Muscle of arm (tissue), 12 donors: ENCODE measurements around the gene NOTCH4. TPM values are rescaled to one million over a fixed set of nuclear protein-coding genes. Genes with fewer than 3 reads are reported as not detected.
"Not testable (repeated sequence)": the region's sequence is repeated elsewhere in the genome, so short reads cannot be mapped to it uniquely, and the experiment has no call there.

Experiments used
- DNase-seq: peaks from one replicate; pipeline ENCODE4 v3.0.0-alpha.2; 2013
- polyA plus RNA-seq, 12 donors: library from polyadenylated mRNA; unstranded; fragments of 120-200 nt; gene quantifications; one replicate each; pipeline ENCODE4 v1.2.1, GENCODE V29; 2013; ENCODE audit not compliant: insufficient read length in 12 of 12

Gene NOTCH4
- polyA plus RNA-seq, 12 donors, result 14.7 to 35.8 (median 20.4) TPM; not detected in 1

GRCh38 chr6:32194388-32194787 is 29.5 kb downstream of the NOTCH4 start:
- DNase-seq, result no peak

- not testable (repeated sequence) for DNase-seq
Measured at GRCh38 chr6:32193096-32193495, 30.8 kb downstream of the NOTCH4 start.

DNA sequence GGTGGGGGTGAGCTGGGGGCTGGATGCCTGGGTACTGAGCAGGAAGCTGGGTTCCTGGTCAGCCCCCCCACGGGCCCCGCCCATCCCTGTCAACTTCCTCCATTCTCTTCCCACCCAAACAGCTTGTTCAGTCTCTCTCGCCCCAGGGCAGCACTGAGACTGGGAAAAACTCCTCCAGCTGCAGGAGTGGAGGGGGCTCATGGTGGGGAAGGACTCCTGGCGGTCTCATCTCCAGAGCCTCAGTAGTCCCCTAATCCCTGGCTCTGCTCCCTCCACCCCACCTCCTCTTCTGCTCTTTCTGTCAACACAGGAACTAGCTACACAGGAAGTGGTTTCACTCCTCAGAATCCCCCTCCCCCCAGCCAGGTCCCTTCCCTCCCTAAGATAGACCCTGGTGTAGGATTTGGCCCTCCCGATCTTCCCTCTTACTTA is 31.2 kb downstream of the NOTCH4 start, which contains the start of gene GPSM3:
Gene GPSM3 (minus strand): TSS at position 36 of the 432 bp plus-strand sequence. CDS start 130 bp downstream, outside the sequence.
- no peak for DNase-seq

DNA sequence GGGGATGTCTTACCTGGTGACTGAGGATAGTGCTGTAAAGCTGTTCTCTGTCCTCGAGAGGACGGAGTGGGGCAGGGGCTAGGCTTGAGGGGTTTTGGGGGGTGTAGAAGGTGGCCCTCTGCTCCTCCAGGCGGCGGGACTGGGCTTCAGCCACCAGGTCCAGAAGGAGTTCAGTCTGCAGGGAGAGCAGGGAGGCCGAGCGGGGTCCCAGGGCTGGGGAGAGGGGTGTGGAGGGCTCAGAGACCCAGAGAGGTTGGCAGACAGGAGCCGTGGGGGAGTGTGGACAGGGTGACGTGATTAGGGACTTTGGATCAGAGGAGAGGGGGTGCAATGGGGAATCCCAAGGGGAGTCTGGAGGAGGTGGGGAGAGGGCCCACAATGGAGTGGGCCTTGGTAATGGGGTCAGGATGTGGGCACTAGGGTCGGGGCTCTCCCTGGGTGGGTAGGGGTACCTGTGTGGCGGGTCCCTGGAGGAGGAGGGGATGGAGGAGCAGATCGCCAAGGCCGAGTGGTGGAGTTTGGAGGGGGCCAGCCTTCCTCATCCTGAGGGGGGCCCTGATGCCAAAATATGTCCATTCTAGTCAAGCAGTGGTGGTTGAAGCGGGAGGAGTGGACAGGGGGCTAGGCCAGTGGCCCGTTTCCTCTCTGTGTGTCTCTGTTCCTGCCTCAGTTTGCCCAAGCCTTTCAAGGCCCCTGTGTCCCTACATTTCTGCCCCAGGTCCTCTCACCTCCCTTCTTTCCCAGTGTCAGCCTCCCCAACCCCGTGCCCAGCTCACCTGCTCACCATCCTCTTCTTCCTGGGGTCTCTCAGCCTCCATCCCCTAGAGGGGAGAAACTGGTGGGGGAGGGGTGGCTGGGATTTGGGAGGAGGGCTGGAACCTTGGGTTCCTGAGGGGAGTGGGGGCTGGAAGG is 31.9 kb downstream of the NOTCH4 start:
- no peak for DNase-seq

GRCh38 chr6:32190911-32191677 is 32.8 kb downstream of the NOTCH4 start:
- no peak for DNase-seq

GRCh38 chr6:32190054-32190851 is 33.6 kb downstream of the NOTCH4 start, which contains the start of gene PBX2:
Gene PBX2, minus strand, starts transcription at chr6:32190202. Its CDS starts 287 bp downstream, at chr6:32189915.
- DNase-seq, result peak; percentile 95

GRCh38 chr6:32189742-32190053 is 34.2 kb downstream of the NOTCH4 start:
- no peak for DNase-seq

GRCh38 chr6:32189069-32189741 is 34.7 kb downstream of the NOTCH4 start:
- no peak for DNase-seq

- DNase-seq, result no peak
Measured at GRCh38 chr6:32188381-32189068, 35.3 kb downstream of the NOTCH4 start.

GRCh38 chr6:32187725-32188380 is 36.0 kb downstream of the NOTCH4 start:
- DNase-seq, result not testable (repeated sequence)

DNA sequence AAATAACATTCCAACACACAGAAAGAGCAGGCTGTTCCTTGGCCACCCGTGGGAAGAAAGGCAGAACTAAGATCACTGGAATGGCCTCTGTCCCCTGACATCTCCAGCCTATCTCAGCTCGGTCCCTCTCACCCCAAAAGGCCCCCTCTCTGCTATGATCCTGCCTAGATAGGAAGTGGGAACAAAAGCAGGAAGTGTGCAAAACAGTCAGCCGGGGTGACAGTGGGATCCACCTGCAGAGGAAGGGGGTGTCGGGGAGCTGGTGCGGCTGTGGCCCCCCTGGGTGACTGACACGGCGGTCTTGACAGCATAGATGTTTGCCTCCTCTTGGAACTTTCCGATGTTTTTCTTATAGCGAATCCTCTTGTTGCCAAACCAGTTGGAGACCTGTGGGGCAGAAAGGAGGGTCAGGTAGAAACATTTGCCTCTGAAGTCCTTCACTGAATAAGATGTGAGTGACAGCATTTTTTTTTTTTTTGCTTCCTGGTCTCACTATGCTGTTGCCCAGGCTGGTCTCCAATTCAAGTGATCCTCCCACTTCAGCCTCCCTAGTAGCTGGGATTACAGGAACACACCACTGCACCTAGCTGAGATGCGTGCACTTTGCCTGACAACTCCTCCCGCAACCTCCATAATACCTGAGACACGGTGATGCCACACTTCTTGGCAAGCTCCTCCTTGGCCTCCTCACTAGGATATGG is 36.7 kb downstream of the NOTCH4 start:
- DNase-seq, result no peak

DNA sequence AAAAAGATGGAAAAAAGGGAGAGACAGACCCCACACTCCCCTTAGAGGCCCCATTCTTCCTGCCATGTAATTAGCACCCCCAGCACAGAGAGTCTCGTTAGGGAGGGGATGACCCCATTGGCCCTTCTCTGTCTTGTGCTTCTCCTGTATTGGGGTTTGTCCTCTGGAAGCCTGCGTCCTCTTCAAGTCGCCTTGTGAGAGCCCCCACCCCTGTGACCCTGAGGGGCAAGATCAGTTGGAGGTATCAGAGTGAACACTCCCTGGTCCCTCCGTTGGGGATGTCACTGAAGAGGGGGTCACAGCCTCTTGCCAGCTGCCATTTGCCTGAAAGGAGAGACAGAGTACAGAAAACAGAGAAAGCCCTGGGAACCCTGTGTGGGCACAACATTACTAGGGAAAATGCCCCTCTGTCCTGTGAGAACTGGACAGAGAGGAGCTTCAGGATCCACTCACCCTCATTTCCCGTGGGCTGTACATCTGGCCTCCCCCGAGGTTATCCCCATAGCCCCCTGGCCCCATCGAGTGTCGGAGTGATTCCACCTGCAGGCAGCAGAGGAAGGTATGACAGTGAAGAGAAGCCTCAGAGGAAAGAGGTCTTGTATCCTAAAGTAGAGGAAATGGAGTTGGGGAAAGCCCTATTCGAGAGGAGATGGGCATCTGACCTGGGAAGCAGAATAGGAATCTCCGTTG is 37.6 kb downstream of the NOTCH4 start:
- DNase-seq, result not testable (repeated sequence)

GRCh38 chr6:32185681-32186131 is 38.2 kb downstream of the NOTCH4 start:
- DNase-seq, result peak; percentile 59

DNA sequence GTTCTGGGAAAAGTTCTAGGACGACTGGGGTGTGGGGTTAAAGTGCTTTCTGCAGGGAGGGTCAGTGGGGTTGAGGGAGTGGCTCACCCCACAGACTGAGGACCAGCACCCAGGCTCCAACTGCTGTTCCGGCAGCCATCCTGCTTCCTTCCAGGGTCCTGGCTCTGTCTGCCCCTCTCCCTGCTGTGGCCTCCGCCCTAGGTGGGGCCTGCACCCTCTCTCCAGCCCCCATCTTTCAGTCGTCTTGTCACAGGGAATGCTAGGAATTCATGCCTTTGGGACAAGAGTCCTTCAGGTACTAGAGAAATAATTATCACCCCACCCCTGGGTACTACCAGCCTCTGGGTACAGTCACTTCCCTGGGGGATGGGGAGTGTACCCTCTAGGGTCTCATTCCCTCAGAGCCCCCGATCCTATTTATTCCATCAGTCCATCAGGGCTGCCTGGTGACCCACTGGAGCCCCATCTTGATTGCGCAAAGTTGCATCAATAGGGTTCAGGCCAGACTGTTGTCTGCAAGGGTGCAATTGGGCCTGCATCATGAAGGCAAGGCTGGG is 39.7 kb downstream of the NOTCH4 start, which contains the start of gene AGER:
Gene AGER (minus strand): TSS at position 170 of the 557 bp plus-strand sequence. CDS start 31 bp downstream, at position 139.
- no peak for DNase-seq

- no peak for DNase-seq
Measured at GRCh38 chr6:32183483-32184083, 40.3 kb downstream of the NOTCH4 start.

GRCh38 chr6:32183030-32183429 is 40.8 kb downstream of the NOTCH4 start:
- no peak for DNase-seq

DNA sequence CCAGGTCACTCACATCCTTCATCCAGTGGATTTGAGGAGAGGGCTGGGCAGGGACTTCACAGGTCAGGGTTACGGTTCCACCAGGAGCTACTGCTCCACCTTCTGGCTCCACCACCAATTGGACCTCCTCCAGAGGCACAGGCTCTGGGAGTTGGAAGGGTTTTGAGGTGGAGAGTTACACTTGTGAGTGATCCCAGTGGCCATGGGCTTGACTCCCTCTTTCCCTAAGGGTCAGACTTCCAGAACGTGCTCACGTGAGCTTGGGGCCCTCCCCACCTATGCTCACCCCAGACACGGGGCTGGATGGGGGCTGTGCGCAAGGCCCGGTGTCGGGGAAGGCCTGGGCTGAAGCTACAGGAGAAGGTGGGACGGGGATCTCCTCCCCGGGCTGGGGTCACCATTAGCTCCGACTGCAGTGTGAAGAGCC is 41.3 kb downstream of the NOTCH4 start:
- DNase-seq, result no peak
